Lung microvascular endothelial cell (primary cell): ENCODE data around the gene TGM2. TPM values are rescaled to one million over a fixed set of nuclear protein-coding genes. Genes with fewer than 3 reads are reported as not detected.
"Not testable (repeated sequence)": the region's sequence is repeated elsewhere in the genome, so short reads cannot be mapped to it uniquely, and the experiment has no call there.

Experiments used
- DNase-seq, 2 donors: peaks; one replicate each; pipeline versions ENCODE4 v3.0.0 to v3.0.0-alpha.2; 2010; ENCODE audit warnings: low read depth in 2 of 2
- total RNA-seq: library from RNA; depleted of rRNA; stranded (reverse); fragments of >200 nt; gene quantifications from 2 replicates; pipeline ENCODE4 v1.2.1, GENCODE V29; 2014

TGM2 gene
- total RNA-seq, 1 donor from 2014 or later, result 273 TPM

DNA sequence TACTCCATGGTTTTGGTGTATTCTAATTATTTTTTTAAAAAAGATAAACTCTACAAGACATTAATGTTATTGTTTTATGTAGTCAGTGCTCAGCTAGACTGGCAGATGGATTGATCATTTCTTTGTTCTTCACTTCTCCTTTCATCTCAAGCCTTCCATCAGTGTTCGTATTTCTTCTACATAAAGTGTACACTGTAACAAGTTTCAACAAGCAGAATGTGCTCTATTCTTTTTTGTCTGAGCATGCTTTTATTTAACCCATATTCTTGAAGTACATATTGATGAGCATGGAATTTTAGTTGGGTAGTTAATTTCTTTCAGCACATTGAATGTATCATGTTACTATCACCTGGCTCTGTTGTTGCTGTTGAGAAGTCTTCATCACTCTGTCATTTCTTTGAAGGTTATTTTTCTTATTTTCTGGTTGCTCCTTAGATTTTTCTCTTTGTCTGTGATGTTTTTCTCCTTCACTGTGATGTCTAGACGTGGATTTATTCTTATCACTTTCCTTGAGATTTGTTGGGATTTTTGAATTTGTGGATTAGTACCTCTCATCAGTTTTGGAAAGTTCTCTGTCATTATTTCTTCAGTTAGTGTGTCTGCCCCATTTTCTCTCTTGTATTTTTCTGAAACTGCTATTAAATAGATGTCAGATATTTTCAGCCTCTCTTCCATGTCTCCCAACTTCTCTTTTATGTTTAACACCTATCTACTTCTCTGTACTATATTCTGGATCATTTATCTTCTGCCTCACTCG, 48.5 kb downstream of the TGM2 start:
- DNase-seq, result no peak

- no peak for DNase-seq
Measured at GRCh38 chr20:38115896-38116295, 49.2 kb downstream of the TGM2 start.

DNA sequence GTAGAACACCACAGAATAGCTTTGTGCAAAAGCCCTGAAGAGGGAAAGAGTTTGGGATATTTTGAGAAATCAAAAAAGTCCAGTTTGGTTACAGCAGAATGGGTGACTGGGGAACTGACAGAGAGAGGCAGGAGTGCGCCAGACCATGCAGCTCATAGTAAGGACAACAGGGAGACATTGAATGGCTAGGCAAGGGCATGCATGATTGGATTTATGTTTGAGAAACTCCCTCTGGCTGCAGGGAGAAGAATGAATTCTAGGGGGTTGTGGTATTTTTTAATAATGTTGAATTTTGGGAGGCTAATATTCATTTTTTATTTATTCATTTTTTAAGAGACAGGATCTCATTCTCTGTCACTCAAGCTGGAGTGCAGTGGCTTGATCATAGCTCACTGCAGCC, 49.9 kb downstream of the TGM2 start:
- DNase-seq, result peak in 1 of 2 donors; percentile 14

DNA sequence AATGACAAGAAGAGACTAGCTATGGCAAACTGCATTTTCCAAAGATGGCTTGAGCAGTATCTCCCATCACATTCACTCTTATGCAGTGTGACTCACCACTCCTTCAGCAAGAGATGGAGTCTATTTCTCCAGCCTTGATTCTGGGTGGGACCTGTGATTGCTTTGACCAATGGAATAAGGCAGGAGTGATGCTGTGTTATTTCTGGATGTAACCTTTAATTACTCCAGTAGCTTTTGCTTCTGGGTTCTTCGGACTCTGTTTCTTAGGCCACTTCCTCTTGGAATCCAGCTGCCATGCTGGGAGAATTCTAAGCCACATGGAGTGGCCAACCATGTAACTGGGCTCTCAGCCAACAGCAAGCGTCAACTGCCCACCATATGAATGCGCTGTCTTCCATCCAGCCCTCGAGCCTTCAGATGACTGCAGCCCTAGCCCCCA, 50.7 kb downstream of the TGM2 start:
- DNase-seq, result peak in 1 of 2 donors; percentile 60

GRCh38 chr20:38113401-38114325, 51.4 kb downstream of the TGM2 start:
- DNase-seq, result peak; percentile 56 to 60

- DNase-seq, result no peak
Measured at GRCh38 chr20:38112930-38113294, 52.2 kb downstream of the TGM2 start.

DNA sequence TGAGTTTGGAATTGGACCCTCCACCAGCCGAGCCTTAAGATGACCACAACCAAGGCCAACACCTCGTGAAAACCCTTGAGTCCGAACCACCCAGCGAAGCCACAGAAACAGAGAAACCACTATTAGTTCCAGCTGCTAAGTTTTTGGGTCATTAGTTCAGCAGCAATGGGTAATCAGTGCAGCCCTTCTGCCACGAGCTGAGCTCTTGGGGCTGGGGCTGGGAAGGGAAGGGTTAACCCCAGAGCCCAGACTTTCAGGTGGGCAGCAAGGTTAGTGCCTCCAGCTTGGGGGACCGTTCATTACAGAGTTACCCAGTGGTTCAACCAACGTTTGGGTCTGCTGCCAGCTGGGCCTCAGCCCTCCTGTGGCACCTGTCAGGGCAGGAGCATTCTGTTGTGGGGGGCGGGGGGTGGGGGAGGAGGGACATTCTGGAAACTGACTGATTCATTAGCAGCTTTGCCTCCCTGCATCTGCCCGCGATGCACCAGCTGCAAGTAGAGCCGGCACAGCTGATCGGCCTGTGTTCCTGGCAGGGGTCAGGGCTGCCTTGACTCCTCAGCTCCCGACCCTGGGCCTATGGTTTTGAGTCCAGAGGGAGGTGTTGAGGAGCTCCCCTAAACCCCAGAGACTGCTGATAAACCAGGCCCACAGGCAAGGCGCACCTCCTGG, 52.7 kb downstream of the TGM2 start:
- no peak for DNase-seq

DNA sequence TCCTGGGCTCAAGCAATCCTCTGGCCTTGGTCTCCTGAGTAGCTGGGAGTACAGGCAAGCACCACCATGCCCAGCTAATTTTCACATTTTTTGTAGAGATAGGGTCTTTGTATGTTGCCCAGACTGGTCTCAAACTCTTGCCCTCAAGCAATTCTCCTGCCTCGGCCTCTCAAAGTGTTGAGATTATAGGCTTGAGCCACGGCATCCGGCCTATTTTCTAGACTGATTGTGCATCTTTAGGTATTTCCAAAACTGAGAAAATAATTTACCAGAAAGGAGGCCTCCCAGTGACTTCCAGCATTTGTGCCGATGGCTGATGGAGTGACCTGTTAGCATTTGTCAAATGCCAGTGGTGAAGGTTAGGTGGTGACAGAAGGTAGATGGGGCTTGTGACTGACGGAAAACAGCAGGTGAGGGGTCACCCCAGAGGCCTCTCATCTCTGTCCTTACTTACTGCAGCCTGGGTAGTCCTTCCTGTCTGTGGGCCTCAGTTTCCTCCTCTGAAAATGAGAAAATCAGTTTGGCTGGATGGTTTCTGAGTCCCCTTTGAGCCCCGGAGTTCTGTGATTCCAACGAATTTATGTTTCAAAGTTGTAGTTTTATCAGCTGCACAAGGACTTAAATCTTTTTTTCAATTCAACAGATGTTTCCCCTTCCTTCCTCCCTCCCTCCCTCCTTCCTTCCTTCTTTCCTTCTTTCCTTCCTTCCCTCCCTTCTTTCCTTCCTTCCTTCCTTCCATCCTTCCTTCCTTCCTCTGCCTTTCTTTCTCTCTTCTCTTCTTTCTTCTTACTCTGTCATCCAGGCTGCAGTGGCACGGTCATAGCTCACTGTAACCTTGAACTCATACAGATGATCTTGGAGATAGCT, 53.5 kb downstream of the TGM2 start:
- DNase-seq, result no peak

- no peak for DNase-seq
Measured at GRCh38 chr20:38110525-38111178, 54.4 kb downstream of the TGM2 start.

- peak; percentile 83 to 87 for DNase-seq
Measured at GRCh38 chr20:38109591-38110524, 55.2 kb downstream of the TGM2 start.

GRCh38 chr20:38108986-38109541, 56.0 kb downstream of the TGM2 start:
- DNase-seq, result no peak

DNA sequence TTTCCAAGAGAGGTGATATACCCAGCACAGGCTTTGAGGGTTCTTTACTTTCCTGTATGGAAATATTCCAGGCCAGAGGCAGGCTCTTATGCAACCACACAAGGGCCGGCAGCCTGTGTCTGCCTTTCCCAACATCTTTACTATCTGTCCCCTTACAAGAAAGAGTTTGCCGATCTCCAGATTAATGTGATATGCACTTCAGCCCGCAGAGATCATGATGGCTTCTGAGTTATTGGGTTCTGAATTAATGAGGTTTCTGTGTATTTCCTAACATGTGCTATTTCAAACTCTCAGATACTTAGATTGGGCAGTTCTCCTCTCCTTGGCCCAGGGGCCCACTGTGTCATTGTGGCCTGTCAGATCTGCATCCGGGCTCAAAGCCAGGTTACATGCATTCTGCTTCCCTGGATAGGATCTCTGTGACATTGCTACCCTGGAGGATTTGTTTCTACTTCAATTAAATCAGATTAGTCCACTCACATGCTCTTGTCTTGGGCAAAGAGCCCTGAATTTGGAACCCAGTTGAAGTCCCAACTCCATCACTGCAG, 56.6 kb downstream of the TGM2 start:
- peak in 1 of 2 donors; percentile 32 for DNase-seq

GRCh38 chr20:38107916-38108315, 57.2 kb downstream of the TGM2 start:
- DNase-seq, result not testable (repeated sequence)

- DNase-seq, result not testable (repeated sequence)
Measured at GRCh38 chr20:38107386-38107785, 57.7 kb downstream of the TGM2 start.

GRCh38 chr20:38106461-38106860, 58.6 kb downstream of the TGM2 start:
- no peak for DNase-seq

DNA sequence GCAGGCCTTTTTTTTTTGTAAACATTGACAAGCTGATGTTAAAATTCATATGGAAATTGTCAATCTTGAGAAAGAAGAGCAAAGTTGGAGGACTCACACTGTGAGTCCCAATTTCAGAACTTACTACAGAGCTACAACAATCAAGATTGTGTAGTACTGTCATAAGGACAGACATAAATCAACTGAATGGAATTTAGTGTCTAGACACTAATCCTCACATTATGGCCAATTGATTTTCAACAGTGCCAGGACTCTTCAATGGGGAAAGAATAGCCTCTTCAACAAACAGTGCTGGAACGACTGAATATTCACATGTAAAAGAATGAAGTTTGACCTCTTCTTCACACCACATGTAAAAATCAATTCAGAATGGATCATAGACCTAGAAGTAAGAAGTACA, 60.8 kb downstream of the TGM2 start:
- DNase-seq, result no peak

DNA sequence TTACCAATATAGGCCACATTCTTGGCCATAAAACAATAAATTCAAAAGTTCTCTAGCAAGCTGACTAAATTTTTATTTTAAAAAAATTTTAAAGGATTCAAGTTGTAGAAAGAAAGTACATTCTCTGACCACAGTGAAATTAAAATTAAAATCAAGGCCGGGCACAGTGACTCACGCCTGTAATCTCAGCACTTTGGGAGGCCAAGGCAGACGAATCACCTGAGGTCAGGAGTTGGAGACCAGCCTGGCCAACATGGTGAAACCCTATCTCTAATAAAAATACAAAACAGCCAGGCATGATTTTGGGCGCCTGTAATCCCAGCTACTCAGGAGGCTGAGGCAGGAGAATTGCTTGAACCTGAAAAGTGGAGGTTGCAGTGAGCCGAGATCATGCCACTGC, 62.9 kb downstream of the TGM2 start:
- DNase-seq, result not testable (repeated sequence)

DNA sequence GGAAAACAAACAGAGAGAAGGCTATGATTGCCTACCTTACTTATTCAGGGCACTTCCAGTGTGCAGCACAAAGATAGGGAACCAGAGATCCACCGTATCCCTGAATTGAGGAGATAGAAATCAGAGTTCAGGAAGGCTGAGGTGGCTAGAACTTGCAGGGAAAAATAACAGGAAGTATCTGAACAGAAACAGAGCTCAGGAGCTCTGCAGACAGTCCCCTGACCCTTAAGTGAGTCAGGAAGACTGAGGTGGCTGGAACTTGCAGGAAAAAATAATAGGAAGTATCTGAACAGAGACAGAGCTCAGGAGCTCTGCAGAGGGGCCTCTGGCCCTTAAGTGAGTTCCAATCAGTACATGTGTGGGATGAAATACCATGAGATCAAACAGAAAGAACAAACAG, 66.1 kb downstream of the TGM2 start:
- peak in 1 of 2 donors; percentile 85 for DNase-seq
